A549 (cell line): ENCODE results near the gene CTIF. TPM values are rescaled to one million over a fixed set of nuclear protein-coding genes. Genes with fewer than 3 reads are reported as not detected.

Experiments used
- ATAC-seq, 2 experiments: fragments of 200-7000 bp in 1 of 2; fragments of >200 bp in 1 of 2; cut with Nextera tagmentation in 1 of 2; cut with Tn5 transposase in 1 of 2; 3 replicates each; pipeline versions ENCODE4 v1.8.0 to v1.9.1; 2018 to 2020; ENCODE audit warnings: mild to moderate bottlenecking in 1 of 2, moderate library complexity in 1 of 2
- CTCF ChIA-PET: fragments of 300-600 bp; sonication (Branson Sonifier 250); formaldehyde crosslinking; extraction: SDS; loops from one replicate; lab custom pipeline; 2021; ENCODE audit warnings: antibody characterized with exemption, inconsistent platforms; lab: Yijun Ruan, JAX
- POLR2A ChIA-PET: fragments of 350-600 bp; formaldehyde crosslinking; extraction: SDS; loops from one replicate; lab custom pipeline; 2021; ENCODE audit warnings: antibody characterized with exemption, inconsistent platforms; lab: Yijun Ruan, JAX
- DNase-seq, 2 experiments: peaks; one replicate each; pipeline versions ENCODE4 v3.0.0 to v3.0.0-alpha.2; 2011 to 2016; ENCODE audit warnings: low read depth in 1 of 2, low spot score in 1 of 2
- FAIRE-seq: peaks from 2 replicates; lab custom pipeline; 2011; peaks lifted over from hg19 to GRCh38; lab: Jason Lieb, UNC
- H3K27ac ChIP-seq, 2 experiments: fragments of >200 bp; sonication (Bioruptor Twin); formaldehyde crosslinking; 3 replicates each; pipeline ENCODE4 v1.5.1; 2016 to 2017
- H3K4me1 ChIP-seq: fragments of >200 bp; sonication (Bioruptor Twin); formaldehyde crosslinking; 3 replicates; pipeline ENCODE4 v1.6.1; 2016
- H3K4me2 ChIP-seq: fragments of >200 bp; sonication (Bioruptor Twin); formaldehyde crosslinking; 3 replicates; pipeline ENCODE4 v1.6.1; 2016
- H3K4me3 ChIP-seq: fragments of >200 bp; sonication (Bioruptor Twin); formaldehyde crosslinking; 3 replicates; pipeline ENCODE4 v1.5.1; 2016
- H3K9me3 ChIP-seq: fragments of >200 bp; sonication (Bioruptor Twin); formaldehyde crosslinking; 3 replicates; pipeline ENCODE4 v1.6.1; 2016
- CEBPB ChIP-seq, 2 experiments: fragments of >200 bp in 1 of 2; sonication (Bioruptor Twin) in 1 of 2; formaldehyde crosslinking in 1 of 2; IDR thresholded peaks; 2 replicates each; pipeline ENCODE4 v1.6.1; 2012 to 2016
- CHD4 ChIP-seq: fragments of 200-600 bp; sonication (generic); IDR thresholded peaks from 2 replicates; pipeline ENCODE4 v1.6.1; 2016; ENCODE audit warnings: antibody characterized with exemption, mild to moderate bottlenecking, borderline replicate concordance
- EHF ChIP-seq: fragments of 250-450 bp; sonication (Bioruptor Pico); IDR thresholded peaks from 2 replicates; pipeline ENCODE4 v1.5.0; 2020; ENCODE audit warnings: mild to moderate bottlenecking
- EHMT2 ChIP-seq: fragments of 200-600 bp; sonication (generic); IDR thresholded peaks from 2 replicates; pipeline ENCODE4 v1.6.1; 2016; ENCODE audit warnings: antibody characterized with exemption, low read depth, mild to moderate bottlenecking, moderate library complexity
- ESRRA ChIP-seq: fragments of 150-350 bp; IDR thresholded peaks from 2 replicates; pipeline ENCODE4 v1.6.1; 2014; ENCODE audit warnings: mild to moderate bottlenecking, low read length, borderline replicate concordance
- FOSB ChIP-seq: fragments of 250-450 bp; sonication (Bioruptor Pico); IDR thresholded peaks from 2 replicates; pipeline ENCODE4 v1.5.0; 2020; ENCODE audit warnings: mild to moderate bottlenecking, moderate library complexity
- FOSL2 ChIP-seq, 2 experiments: fragments of 450-650 bp in 1 of 2; fragments of >200 bp in 1 of 2; sonication (Bioruptor Twin) in 1 of 2; formaldehyde crosslinking; IDR thresholded peaks; 2 replicates each; pipeline versions ENCODE4 v1.5.0 to v1.6.1; 2016 to 2020; ENCODE audit warnings: mild to moderate bottlenecking in 1 of 2, moderate library complexity in 1 of 2
- GATA3 ChIP-seq: IDR thresholded peaks from 2 replicates; pipeline ENCODE4 v1.6.1; 2012; ENCODE audit warnings: borderline replicate concordance
- HDAC2 ChIP-seq: fragments of 200-600 bp; sonication (generic); IDR thresholded peaks from 2 replicates; pipeline ENCODE4 v1.6.1; 2016
- HES2 ChIP-seq: fragments of >200 bp; sonication (Bioruptor Twin); formaldehyde crosslinking; IDR thresholded peaks from 2 replicates; pipeline ENCODE4 v1.6.1; 2016
- HEYL ChIP-seq: fragments of 250-450 bp; sonication (Bioruptor Pico); IDR thresholded peaks from 2 replicates; pipeline ENCODE4 v1.8.0; 2021; ENCODE audit warnings: mild to moderate bottlenecking, moderate library complexity
- HOXA7 ChIP-seq: fragments of 250-450 bp; sonication (Bioruptor Pico); IDR thresholded peaks from 2 replicates; pipeline ENCODE4 v1.5.0; 2020; ENCODE audit warnings: mild to moderate bottlenecking, moderate library complexity
- HOXB13 ChIP-seq: fragments of 250-450 bp; sonication (Bioruptor Pico); IDR thresholded peaks from 2 replicates; pipeline ENCODE4 v1.5.0; 2020; ENCODE audit warnings: low read depth, mild to moderate bottlenecking, moderate library complexity
- JUN ChIP-seq, 2 experiments: fragments of >200 bp; sonication (Bioruptor Twin); formaldehyde crosslinking; IDR thresholded peaks; 2 replicates in 1 of 2; 3 replicates in 1 of 2; pipeline ENCODE4 v1.6.1; 2016 to 2017
- KDM5A ChIP-seq: fragments of 200-600 bp; sonication (generic); IDR thresholded peaks from 2 replicates; pipeline ENCODE4 v1.6.1; 2016; ENCODE audit warnings: antibody characterized with exemption, mild to moderate bottlenecking
- NFE2L2 ChIP-seq: fragments of 150-350 bp; conservative IDR thresholded peaks from 2 replicates; pipeline ENCODE4 v1.6.1; 2014; ENCODE audit warnings: low read length
- PBX3 ChIP-seq: IDR thresholded peaks from 2 replicates; pipeline ENCODE4 v1.6.1; 2012
- PHF8 ChIP-seq: fragments of 200-600 bp; sonication (generic); IDR thresholded peaks from 2 replicates; pipeline ENCODE4 v1.6.1; 2016; ENCODE audit warnings: low read depth, mild to moderate bottlenecking, antibody characterized with exemption, moderate library complexity, borderline replicate concordance
- RARB ChIP-seq: fragments of 250-450 bp; sonication (Bioruptor Pico); IDR thresholded peaks from 2 replicates; pipeline ENCODE4 v1.8.0; 2021; ENCODE audit warnings: mild to moderate bottlenecking, moderate library complexity
- RFX5 ChIP-seq: fragments of 450-650 bp; IDR thresholded peaks from 2 replicates; pipeline ENCODE4 v1.7.1; 2014; ENCODE audit warnings: antibody characterized with exemption, mild to moderate bottlenecking, moderate library complexity
- SMC3 ChIP-seq: fragments of >200 bp; sonication (Bioruptor Twin); formaldehyde crosslinking; IDR thresholded peaks from 3 replicates; pipeline ENCODE4 v1.6.1; 2018; ENCODE audit warnings: inconsistent platforms
- USF2 ChIP-seq: fragments of 450-650 bp; IDR thresholded peaks from 2 replicates; pipeline ENCODE4 v1.6.1; 2014; ENCODE audit warnings: antibody characterized with exemption
- ZFP36 ChIP-seq: fragments of 450-650 bp; IDR thresholded peaks from 2 replicates; pipeline ENCODE4 v1.6.1; 2014; ENCODE audit warnings: borderline replicate concordance; ENCODE audit not compliant: partially characterized antibody
- ZSCAN20 ChIP-seq: fragments of 250-450 bp; sonication (Bioruptor Pico); IDR thresholded peaks from 2 replicates; pipeline ENCODE4 v1.8.0; 2022; ENCODE audit warnings: mild to moderate bottlenecking, moderate library complexity
- WGBS: methylation state at CpG from one replicate; pipeline ENCODE4 v1.1.6; 2017; ENCODE audit errors: missing lambda C conversion rate; 5-methylcytosine and 5-hydroxymethylcytosine counted together
- polyA plus RNA-seq, 4 experiments: library from polyadenylated mRNA; depleted of rRNA in 3 of 4; stranded (reverse); fragments of >200 nt; fragmentation: RNase III in 1 of 4; extraction: RNeasy Plus Mini Kit Qiagen cat#74134 plus additional on column Dnase treatment in 1 of 4; gene quantifications; 2 replicates in 3 of 4; 3 replicates in 1 of 4; pipeline ENCODE4 v1.2.3, GENCODE V29; 2011 to 2017

Gene CTIF
- polyA plus RNA-seq, 2 of the 4 experiments (the other 2 are of a cell fraction) = 17.0 to 24.7 TPM

GRCh38 chr18:48858676-48859075 is 319.8 kb downstream of the CTIF start:
- DNase-seq (no peak), FAIRE-seq (no peak), ATAC-seq (no peak)
- 0 out of 6 replicates have a peak overlapping the region, but pooled peaks of 1 of the 2 experiments have one; percentile 21 for H3K27ac ChIP-seq
- no peaks in the 10 kb centered on the region for H3K9me3 ChIP-seq
- H3K4me3 ChIP-seq = no peak overlapping the region
- H3K4me2 ChIP-seq = no peak overlapping the region
- no peaks in the 10 kb centered on the region for H3K4me1 ChIP-seq
- peak; percentile 48 for TF ChIP-seq ZFP36
- TF ChIP-seq GATA3 = no peak
- CTCF ChIA-PET = interaction anchor here (0.9 to 1.7 kb wide), 3 partner anchors 9 to 82 kb away, joined by 3 to 6 read pairs (median 3); no protein-coding TSS in a partner anchor
- POLR2A ChIA-PET = no interaction called here
- WGBS = 94% methylated on average over 4 of the region's 4 CpGs

GRCh38 chr18:48859311-48860268 is 320.8 kb downstream of the CTIF start:
- TF ChIP-seq HDAC2 (no peak), ZSCAN20 (CRISPR knock-in tag) (no peak), USF2 (no peak), FOSL2 (IDR thresholded peaks at IDR 0.05) (no peak), FOSL2 (CRISPR knock-in tag; IDR thresholded peaks at IDR 0.05) (no peak), EHF (CRISPR knock-in tag) (no peak), HES2 (no peak)
- 97% methylated on average over 28 of the region's 43 CpGs for WGBS
- no peak for FAIRE-seq
- ChIA-PET CTCF (interaction anchor here (0.9 to 1.7 kb wide), 4 partner anchors 8 to 83 kb away, joined by 3 to 6 read pairs (median 4); no protein-coding TSS in a partner anchor), POLR2A (no interaction called here)
- Histone ChIP-seq H3K4me1 (no peaks in the 10 kb centered on the region), H3K27ac (0 out of 6 replicates have a peak overlapping the region, but pooled peaks of 1 of the 2 experiments have one; percentile 21), H3K9me3 (no peaks in the 10 kb centered on the region), H3K4me2 (no peak overlapping the region), H3K4me3 (no peak overlapping the region)
- no peak for DNase-seq
- ATAC-seq = no peak

- no peak for TF ChIP-seq HOXB13 (CRISPR knock-in tag)
- no peak for TF ChIP-seq JUN (IDR thresholded peaks at IDR 0.05)
- no peak for TF ChIP-seq NFE2L2
- no peak for TF ChIP-seq KDM5A
- no peak for TF ChIP-seq ZSCAN20 (CRISPR knock-in tag)
- no peak for TF ChIP-seq EHMT2
- no peak for TF ChIP-seq PBX3
- TF ChIP-seq ZFP36 = no peak
- no peak for TF ChIP-seq CHD4
- TF ChIP-seq PHF8 = no peak
- no peak for TF ChIP-seq FOSB (CRISPR knock-in tag)
- TF ChIP-seq ESRRA = no peak
- no peak for TF ChIP-seq RARB
- no peak for TF ChIP-seq SMC3
- TF ChIP-seq HEYL (CRISPR knock-in tag) = no peak
- no peak for TF ChIP-seq RFX5
- TF ChIP-seq HOXA7 (CRISPR knock-in tag) = no peak
- no peak for TF ChIP-seq CEBPB (IDR thresholded peaks at IDR 0.05)
- Histone ChIP-seq H3K9me3 (no peaks in the 10 kb centered on the region), H3K4me2 (no peak overlapping the region), H3K27ac (no peak overlapping the region), H3K4me3 (no peak overlapping the region), H3K4me1 (no peaks in the 10 kb centered on the region)
- ChIA-PET POLR2A (no interaction called here), CTCF (interaction anchor here (0.9 kb wide), 1 partner anchor 31 kb away, joined by 5 read pairs; no protein-coding TSS in a partner anchor)
- ATAC-seq = no peak
- 91% methylated on average over 23 of the region's 28 CpGs for WGBS
- no peak for DNase-seq
- FAIRE-seq = no peak
These were observed 321.7 kb downstream of the CTIF start for GRCh38 chr18:48860269-48861180.
